Epithelial cell of prostate (primary cell): ENCODE measurements around the gene SLC16A3.

Experiments used
- DNase-seq: peaks from one replicate; pipeline ENCODE4 v3.0.0-alpha.2; 2011; ENCODE audit warnings: low read depth, low spot score
- H3K27ac ChIP-seq: fragments of 450-650 bp; 2 replicates; pipeline ENCODE4 v1.5.1; 2017; ENCODE audit warnings: mild to moderate bottlenecking

The SLC16A3 gene

DNA sequence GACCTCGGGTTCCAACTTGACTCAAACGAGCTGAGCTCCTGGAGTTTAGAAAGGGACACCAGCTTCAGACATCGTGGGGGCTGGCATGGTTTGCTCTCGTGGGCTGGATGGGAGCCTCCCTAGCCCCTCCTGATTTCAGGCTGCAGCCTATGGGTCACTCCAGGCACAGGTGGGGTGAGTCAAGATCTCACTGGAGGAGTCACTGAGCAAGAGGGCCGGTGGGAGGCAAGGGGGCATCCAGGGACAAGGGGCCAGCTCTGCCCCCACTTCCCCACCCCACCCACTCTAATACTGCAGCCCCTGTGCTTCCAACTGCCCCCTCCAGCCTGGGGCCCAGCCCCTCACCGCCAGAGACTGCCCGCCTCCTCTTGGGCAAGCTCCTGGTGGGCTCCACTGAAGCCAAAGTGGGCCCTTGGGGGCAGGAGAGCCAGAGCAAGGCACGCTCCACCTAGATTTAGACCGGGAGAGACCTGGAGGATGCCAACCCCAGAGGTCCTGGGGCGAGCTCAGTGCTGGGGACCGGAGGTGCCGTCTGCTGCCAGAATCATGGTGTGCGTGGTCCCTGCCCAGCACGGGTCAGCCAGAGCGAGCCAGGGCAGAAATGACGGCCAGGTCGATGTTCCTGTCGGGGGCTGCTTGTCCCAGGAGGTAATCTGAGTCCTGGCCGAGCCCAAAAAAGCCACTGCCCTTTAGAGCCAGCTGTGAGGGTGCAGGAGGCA, 6.4 kb downstream of the SLC16A3 start:
- peak overlapping the region; percentile 39 for H3K27ac ChIP-seq
- DNase-seq, result no peak

DNA sequence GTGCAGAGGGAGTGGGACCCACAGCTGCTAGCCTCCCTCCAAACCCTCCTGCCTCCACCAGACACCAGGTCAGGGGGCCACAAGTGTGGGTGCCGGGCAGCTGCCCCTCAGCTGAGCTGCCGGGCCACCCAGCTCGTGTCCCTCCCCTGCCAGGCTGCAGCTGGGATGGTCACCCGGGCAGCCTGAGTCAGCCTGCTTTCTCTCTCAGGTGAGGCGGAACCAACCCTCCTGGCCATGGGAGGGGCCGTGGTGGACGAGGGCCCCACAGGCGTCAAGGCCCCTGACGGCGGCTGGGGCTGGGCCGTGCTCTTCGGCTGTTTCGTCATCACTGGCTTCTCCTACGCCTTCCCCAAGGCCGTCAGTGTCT, 6.9 kb downstream of the SLC16A3 start:
- peak overlapping the region; percentile 39 for H3K27ac ChIP-seq
- no peak for DNase-seq

DNA sequence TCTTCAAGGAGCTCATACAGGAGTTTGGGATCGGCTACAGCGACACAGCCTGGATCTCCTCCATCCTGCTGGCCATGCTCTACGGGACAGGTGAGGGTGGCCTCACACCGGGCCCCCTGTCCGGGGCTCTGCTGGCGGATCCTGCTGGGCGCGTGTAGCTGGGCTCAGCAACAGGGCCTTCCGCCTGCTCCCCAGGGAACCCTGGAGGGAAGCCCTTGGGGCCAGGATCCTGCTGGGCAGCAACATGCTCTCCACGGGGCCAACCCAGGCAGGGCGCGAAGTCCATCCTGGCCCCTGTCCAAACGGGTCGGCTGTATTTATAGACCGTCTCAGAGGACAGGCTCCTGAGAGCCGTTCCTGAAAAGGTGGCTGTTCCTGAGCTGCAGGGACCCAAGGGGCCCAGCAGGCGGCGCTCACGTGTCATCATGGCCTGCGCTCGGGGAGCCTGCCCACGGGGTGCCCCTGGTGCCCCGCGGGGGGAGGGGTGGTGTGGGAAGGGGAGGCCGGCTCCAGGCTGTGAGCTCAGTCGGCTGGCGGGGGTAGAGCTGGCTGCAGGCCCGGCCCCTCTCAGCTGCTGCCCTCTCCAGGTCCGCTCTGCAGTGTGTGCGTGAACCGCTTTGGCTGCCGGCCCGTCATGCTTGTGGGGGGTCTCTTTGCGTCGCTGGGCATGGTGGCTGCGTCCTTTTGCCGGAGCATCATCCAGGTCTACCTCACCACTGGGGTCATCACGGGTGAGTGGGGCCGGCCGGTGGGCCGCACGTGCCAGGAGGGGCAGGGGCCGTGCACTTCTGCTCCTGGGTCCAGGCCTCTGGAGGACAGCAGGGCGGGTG, 7.5 kb downstream of the SLC16A3 start:
- H3K27ac ChIP-seq, result peak overlapping the region; percentile 39
- DNase-seq, result no peak

DNA sequence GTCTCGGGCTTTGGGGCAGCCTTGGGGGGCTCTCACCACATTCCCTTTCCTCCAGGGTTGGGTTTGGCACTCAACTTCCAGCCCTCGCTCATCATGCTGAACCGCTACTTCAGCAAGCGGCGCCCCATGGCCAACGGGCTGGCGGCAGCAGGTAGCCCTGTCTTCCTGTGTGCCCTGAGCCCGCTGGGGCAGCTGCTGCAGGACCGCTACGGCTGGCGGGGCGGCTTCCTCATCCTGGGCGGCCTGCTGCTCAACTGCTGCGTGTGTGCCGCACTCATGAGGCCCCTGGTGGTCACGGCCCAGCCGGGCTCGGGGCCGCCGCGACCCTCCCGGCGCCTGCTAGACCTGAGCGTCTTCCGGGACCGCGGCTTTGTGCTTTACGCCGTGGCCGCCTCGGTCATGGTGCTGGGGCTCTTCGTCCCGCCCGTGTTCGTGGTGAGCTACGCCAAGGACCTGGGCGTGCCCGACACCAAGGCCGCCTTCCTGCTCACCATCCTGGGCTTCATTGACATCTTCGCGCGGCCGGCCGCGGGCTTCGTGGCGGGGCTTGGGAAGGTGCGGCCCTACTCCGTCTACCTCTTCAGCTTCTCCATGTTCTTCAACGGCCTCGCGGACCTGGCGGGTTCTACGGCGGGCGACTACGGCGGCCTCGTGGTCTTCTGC, 8.4 kb downstream of the SLC16A3 start:
- DNase-seq, result no peak
- H3K27ac ChIP-seq, result peak overlapping the region; percentile 91

DNA sequence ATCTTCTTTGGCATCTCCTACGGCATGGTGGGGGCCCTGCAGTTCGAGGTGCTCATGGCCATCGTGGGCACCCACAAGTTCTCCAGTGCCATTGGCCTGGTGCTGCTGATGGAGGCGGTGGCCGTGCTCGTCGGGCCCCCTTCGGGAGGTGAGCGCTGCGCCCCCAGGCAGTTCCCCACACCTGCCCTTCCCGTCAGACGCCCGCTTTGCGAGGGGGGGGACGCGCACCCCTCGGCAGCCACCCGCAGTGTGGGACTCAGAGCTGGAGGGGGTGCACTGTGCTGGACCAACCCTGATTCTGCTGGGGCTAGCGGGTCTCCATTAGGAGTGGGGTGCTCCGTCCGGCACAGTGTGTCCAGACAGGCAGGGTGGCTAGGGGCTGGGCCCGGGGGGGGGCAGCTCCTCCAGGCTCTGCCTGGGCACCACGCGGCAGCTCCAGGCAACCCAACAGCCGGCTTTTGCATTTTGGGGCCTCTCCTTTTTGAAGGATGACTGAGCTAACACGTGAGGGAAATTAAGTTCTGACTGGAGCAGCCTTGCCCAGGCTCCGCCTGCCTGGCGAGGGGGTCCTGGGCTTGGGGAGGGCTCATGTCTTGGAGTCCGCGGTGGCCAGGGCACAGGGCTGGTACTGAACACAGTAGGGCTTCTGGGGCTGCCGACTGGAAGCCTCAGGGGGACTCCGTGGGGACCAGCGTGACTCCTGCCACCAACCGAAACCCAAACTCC, 9.1 kb downstream of the SLC16A3 start:
- DNase-seq, result no peak
- peak overlapping the region; percentile 91 for H3K27ac ChIP-seq

- peak; percentile 68 for DNase-seq
- H3K27ac ChIP-seq, result peak overlapping the region; percentile 91
Observed at GRCh38 chr17:82238472-82239201, 9.8 kb downstream of the SLC16A3 start.

GRCh38 chr17:82239401-82239925, 10.6 kb downstream of the SLC16A3 start:
- no peak for DNase-seq
- peak overlapping the region; percentile 91 for H3K27ac ChIP-seq

DNA sequence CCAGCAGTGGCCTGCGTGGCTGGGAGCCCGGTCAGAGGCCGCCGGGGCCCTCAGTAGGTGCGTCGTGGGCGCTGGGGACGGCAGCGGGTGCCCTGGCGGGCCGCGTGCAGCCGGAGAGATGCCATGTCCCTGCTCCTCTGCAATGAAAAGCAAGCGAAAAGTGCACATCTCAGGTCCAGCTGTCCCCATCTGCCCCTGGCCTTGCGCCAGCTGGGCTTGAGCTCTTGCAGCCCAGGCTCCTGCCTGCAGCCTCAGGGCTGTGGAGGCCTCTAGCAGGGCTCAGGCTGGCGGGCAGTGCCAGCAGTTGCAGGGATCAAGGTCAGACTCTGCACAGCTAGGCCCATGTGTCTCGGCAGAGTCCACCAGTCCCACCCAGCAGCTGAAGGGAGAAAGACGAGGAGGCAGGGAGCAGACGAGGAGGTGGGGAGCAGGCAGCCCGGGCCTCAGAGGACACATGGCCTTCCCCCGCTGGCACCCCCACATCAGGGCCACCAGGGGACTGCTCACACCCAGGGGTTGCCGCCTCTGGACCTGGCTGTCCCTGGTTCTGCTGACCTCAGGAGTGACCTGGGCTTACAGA, 11.2 kb downstream of the SLC16A3 start:
- peak overlapping the region; percentile 91 for H3K27ac ChIP-seq
- no peak for DNase-seq

DNA sequence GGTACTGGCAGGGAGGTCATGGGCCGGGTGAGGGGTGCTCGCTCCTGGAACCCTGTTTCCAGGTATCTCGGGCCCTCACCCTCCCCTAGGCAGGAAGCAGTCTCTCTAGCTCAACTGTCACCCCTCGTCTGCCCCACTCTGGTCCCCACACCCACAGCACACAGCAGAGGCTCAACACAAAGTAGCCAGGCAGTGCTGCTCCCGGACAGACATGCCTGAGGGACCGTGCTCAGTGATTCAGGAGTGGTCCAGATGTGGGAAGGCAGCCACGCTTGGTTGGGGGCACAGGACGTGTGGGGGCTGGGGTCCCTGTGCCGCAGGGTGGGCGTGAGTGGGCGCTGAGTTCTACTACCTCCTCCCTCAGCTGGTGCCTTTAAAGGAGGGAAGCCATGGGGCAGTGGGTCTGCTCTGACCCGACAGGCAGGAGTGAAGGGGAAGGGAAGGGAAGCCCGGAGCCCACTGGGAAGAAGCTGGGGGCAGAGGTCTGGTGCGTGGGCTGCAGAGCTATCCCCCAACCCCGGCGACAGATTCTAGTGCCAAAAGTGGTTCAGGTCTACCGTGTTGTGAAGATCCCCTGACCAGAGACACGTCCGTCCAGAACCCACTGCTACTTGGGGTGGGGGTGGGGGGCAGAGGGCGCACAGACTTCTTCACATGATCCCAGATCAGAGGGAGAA, 11.8 kb downstream of the SLC16A3 start:
- peak overlapping the region; percentile 91 for H3K27ac ChIP-seq
- no peak for DNase-seq

GRCh38 chr17:82241183-82241925, 12.5 kb downstream of the SLC16A3 start:
- H3K27ac ChIP-seq, result peak overlapping the region; percentile 91
- DNase-seq, result no peak

- DNase-seq, result no peak
- peak overlapping the region; percentile 91 for H3K27ac ChIP-seq
Observed at GRCh38 chr17:82241926-82242697, 13.3 kb downstream of the SLC16A3 start.

DNA sequence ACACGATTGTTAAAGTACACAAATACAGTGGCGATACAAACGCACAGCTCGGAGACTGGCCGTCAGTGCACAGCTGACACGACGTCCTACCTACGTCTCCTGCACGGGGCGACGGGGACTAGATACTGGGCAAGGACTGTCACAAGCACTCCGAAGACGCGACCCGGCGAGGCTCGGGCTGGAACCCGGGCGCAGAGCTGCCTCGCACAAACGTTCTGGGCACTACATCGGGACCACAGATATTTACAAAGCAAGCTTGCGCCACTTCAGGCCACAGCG, 13.8 kb downstream of the SLC16A3 start:
- peak overlapping the region; percentile 91 for H3K27ac ChIP-seq
- DNase-seq, result no peak

GRCh38 chr17:82242977-82243647, 14.3 kb downstream of the SLC16A3 start:
- DNase-seq, result no peak
- peak overlapping the region; percentile 91 for H3K27ac ChIP-seq

DNA sequence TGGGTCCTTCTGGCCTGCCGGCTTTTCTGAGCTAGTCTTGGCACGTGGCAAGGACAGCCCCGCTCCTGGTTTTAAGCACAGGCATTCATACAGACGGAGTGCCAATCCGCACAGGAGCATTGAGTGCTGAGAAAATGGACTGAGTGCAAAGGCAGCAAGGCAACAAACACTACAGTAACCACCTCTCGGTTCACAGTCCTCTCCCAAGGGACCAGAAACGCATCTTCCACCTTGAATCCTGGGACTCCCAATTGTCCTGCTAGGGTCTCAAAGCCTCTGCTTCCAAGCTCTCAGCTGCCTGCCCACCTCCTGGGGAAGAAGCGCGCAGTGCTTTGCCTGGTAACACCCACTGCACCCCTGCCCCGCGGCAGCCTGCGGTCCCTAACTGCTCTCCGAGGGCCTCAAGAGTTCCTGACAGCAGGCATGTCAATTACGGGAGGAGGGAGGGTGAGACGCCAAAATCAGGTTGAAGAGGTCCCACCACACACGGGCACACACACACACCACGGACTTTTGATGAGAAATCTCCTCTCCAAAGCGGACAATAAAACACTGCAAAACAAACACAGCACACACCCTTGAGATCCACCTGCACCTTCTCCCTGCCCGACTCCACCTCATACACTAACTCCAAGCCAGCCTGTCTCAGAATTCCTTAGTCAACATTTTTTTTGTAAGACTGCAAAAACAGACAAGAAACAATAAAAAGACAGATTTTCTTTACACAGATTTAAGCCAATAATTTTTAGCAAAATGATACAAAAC, 15.0 kb downstream of the SLC16A3 start:
- peak overlapping the region; percentile 91 for H3K27ac ChIP-seq
- DNase-seq, result no peak

DNA sequence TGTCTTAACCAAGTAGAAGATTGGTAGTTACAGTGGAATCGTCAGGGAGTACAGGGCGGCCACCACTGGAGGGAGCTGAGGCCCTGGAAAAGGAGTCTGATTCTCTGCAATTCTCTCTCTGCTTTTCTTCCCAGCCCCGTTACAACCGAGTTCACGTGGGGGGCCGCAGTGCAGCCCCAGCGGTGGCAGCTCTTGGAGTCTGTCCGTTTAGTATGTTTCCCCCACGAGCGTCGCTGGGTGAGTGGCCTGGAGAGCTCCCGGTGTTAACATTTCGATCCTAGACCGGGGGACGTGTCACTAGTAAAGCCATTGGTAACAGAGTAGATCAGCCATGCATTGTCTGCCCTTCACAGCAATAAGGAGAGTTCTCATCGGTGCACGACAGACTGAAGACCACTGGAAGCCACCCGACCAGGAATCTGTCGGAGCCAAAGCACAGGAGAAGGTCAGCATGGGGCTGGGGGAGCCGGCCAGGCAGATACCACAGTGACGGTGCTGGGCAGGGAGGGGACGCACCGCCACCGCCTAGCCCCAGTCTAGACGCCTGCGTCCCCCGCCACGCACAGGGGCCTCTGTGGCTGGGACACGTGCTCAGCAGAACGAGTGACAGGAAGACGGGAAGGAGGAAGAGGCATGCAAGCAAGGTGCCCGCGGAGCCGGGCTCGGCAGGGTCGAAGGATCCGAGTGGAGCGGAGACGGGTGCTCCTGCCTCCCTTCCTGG, 15.7 kb downstream of the SLC16A3 start:
- no peak for DNase-seq
- H3K27ac ChIP-seq, result peak overlapping the region; percentile 91
